Jurkat, Clone E6-1 (cell line): ENCODE results near the gene CIC. TPM values are rescaled to one million over a fixed set of nuclear protein-coding genes. Genes with fewer than 3 reads are reported as not detected.

Experiments used
- DNase-seq: peaks from one replicate; pipeline ENCODE4 v3.0.0-alpha.2; 2011; ENCODE audit warnings: low read depth, low spot score
- H3K4me3 ChIP-seq: 2 replicates; pipeline ENCODE4 v1.5.1; 2011; ENCODE audit warnings: mild to moderate bottlenecking, low read length, control low read depth, moderate library complexity
- polyA plus RNA-seq: library from polyadenylated mRNA; unstranded; fragments of >200 nt; gene quantifications from one replicate; pipeline ENCODE4 v1.2.1, GENCODE V29; 2012; ENCODE audit warnings: missing spikeins; ENCODE audit not compliant: insufficient read length, insufficient read depth

Gene CIC
- polyA plus RNA-seq = 33.3 TPM

DNA sequence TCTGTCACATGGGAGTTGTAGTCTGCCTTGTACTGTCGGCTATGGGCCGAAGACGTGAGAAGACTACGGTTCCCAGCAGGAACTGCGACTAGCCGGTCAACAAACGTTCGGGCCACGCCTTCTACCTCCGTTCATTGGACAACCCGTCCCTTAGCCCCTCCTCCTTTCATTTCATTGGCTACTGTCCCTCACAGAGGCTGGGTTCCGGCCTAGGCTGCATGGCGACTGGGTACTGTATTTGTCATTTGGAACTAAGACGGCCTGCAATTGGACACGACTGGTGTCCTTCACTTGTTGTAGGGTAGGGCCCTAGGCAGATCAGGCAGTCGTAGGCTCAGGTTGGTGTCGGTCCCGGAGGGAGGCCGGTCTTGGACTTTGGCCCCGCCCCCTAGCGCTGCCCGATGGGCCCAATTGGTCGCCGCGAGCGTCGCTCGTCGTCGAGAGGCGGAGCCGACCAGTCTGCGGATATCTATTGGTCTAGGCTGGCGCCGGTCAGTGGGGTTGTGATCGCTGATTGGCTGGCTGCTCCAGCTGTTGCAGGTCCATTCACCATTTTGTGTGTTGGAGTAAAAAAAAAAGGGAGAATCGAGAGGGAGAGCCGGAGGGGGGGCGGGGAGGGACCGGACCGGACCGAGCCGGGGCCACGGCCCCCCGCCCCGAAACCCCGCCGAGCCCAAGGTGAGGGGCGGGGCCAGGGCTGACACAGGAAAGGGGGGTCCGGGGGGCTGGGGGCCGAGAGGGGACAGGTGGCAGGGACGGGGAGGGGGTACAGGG is at the start of gene CIC:
TSS of gene CIC (plus strand) at position 549 of the 774 bp plus-strand sequence. CDS start 2,532 bp downstream, outside the sequence.
- peak within 1 kb of the TSS; percentile 53 for H3K4me3 ChIP-seq
- peak; percentile 100 for DNase-seq

DNA sequence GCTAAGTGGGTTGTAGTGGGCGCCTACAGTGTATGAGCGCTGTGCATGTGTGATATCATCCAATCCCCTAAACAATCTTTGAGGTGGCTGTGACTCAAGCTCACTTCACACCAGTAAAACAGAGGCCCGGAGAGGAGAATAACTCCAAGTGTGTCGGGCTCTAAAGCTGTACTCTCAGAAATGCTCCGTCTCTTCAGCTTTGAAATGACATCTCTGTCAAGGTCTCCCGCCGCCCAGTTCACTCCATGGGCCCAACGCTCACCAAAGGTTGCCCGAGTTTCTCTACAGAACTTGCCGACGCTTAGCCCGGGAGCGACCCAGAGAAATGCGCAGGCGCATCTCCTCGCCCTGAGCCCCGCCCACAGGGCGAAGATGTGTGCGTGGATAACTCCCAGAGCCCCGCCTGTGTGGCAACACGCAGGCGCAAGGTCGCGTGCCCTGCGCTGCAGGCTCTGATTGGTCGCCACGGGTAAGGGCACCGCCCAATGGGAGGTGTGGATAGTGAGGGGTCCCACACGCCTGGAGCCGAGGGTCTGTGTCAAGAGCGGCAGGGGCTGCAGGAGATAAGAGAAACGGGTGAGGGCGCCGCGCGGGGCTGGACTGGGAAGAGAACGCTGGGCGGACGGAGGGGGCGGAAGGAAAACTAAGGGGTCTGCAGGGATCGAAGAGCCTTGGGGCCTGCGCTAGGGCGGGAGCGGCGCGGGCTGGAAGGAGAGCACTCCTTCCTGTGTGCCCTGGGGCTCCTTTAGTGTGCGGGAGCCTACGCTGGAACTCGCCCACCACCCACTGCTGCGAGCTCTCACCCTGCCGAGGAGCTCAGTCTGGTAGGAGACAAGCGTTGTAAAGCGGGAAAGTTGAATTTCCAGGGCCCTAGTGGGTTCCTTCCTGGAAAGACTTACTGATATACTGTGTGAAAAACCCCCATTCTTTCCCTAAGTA is 49.0 kb upstream of the CIC start, which contains the start of gene ZNF526:
TSS of gene ZNF526 (plus strand) at position 501 of the 939 bp plus-strand sequence. CDS start 4,092 bp downstream, outside the sequence.
- peak; percentile 98 for DNase-seq
- H3K4me3 ChIP-seq = peak within 1 kb of the TSS; percentile 94

DNA sequence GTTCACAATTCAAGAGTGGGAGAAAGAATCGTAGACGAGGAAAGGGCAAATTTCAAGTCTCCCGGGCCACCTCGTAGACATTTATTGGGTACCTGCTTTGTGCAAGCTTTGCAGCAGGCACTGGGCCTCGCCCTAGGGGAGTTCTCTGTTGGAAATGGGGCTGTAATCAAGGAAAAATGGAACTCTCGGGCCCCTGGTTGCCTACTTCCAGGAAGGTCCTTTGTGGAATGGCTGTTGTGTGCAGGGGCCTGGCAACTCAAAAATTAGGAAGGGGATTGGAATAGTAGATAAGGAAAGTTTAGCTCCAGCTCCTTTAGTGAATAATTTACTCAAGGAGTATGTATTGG is 48.3 kb upstream of the CIC start:
- no peak for DNase-seq

GRCh38 chr19:42224940-42225717 is 43.9 kb upstream of the CIC start:
- H3K4me3 ChIP-seq = no peak overlapping the region
- no peak for DNase-seq

More for the DNA sequence above, 48.3 kb upstream of the CIC start:
- H3K4me3 ChIP-seq = peak overlapping the region; percentile 94

DNA sequence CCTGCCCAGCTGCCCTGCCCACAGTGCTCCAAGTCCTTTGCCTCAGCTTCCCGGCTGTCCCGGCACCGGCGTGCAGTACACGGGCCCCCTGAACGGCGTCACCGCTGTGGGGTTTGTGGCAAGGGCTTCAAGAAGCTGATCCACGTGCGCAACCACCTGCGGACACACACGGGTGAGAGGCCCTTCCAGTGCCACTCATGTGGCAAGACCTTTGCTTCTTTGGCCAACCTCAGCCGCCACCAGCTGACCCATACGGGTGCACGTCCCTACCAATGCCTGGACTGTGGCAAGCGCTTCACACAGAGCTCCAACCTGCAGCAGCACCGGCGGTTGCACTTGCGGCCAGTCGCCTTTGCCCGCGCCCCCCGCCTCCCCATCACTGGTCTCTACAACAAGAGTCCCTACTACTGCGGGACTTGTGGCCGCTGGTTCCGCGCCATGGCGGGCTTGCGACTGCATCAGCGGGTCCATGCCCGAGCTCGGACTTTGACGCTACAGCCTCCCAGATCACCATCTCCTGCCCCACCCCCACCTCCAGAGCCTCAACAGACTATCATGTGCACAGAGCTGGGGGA is 43.2 kb upstream of the CIC start:
- no peak overlapping the region for H3K4me3 ChIP-seq
- no peak for DNase-seq

- DNase-seq = no peak
- no peak overlapping the region for H3K4me3 ChIP-seq
Measured at GRCh38 chr19:42226886-42227285, 42.2 kb upstream of the CIC start.

DNA sequence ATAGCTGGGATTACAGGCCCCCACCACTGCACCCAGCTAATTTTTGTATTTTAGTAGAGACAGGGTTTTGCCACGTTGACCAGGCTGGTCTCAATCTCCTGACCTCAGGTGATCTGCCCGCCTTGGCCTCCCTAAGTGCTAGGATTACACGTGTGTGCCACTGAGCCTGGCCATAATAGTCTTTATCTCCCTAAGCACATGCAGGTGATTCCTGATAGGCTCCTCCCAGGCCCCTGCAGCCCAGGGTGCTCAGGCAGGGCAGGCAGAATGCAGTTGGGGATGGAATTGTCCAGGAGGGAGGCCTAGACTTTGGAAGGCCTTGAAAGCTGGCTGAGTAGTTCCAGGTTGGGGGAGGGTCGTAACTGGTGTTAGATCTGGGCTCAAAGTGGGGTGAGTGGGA is 40.4 kb upstream of the CIC start:
- DNase-seq = no peak

GRCh38 chr19:42229301-42229854 is 39.7 kb upstream of the CIC start:
- H3K4me3 ChIP-seq = no peak overlapping the region
- no peak for DNase-seq

More for the DNA sequence above, 40.4 kb upstream of the CIC start:
- no peak overlapping the region for H3K4me3 ChIP-seq

DNA sequence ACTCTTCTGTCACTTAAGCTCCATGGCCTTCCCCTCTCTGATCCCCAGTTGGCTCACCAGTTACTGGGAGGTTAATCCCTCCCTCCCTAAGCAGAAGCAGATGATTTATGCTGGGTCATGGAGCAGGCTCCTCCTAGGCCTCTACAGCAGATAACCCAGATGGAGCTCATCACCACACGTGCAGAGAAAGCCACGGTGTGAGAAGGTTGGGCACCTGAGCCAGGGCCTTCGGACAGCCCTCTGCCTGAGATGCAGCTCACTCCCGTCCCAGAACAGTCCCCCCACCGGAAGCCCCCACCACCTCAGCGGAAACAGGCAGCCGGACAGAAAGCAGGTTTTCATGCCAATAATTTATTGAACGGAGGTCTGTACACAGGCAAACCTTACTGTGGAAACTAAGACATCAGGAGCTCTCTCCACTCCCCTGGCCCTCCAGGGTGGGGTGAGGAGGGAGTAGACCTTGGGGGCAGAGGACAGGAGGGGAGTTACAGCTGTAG is 39.1 kb upstream of the CIC start:
- H3K4me3 ChIP-seq = no peak overlapping the region
- DNase-seq = no peak

DNA sequence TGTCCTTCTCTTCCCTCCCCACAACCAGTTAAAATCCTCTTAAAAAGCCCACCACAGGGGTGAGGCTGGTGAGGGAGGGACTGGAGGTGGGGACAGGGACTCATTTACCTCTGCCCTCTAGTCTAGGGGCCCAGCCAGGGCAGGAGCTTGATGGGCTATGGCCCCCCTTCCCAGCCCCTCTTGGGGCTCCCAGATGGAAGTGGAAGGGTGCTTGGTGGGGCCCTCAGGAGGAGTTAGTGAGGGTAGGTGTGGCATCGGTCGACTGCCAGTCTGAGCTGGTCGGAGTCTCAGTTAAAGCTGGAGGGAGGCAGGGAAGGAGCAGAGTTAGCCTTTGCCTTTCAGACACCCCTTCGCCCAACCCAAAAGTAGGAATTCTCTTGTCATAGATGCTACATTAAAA is 38.5 kb upstream of the CIC start:
- DNase-seq = no peak
- no peak overlapping the region for H3K4me3 ChIP-seq

DNA sequence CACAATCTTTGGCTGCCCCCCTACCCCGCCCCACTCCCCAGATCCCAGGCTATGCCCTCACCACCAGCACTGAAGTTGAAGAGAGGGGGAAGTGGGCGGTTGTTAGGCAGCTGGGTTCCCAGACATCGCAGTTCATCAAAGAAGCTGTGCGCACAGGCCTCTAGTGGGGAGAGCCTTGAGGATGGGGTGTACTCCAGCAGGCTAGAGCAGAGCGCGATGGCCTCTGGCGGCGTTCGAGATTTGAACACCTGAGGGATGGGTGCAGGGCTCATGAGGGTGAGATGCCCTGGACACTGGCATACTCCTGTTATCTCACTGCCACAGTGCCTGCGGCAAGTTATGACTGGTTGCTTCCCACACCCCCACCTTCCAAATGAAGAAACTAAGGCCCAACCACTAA is 36.6 kb upstream of the CIC start:
- no peak overlapping the region for H3K4me3 ChIP-seq
- DNase-seq = no peak

GRCh38 chr19:42233106-42233505 is 35.9 kb upstream of the CIC start:
- no peak for DNase-seq
- H3K4me3 ChIP-seq = no peak overlapping the region

GRCh38 chr19:42233678-42234292 is 35.3 kb upstream of the CIC start:
- no peak for DNase-seq
- no peak overlapping the region for H3K4me3 ChIP-seq

- no peak for DNase-seq
- no peak overlapping the region for H3K4me3 ChIP-seq
Measured at GRCh38 chr19:42234364-42234763, 34.7 kb upstream of the CIC start.

- H3K4me3 ChIP-seq = no peak overlapping the region
Measured at GRCh38 chr19:42235181-42235580, 33.9 kb upstream of the CIC start.

DNA sequence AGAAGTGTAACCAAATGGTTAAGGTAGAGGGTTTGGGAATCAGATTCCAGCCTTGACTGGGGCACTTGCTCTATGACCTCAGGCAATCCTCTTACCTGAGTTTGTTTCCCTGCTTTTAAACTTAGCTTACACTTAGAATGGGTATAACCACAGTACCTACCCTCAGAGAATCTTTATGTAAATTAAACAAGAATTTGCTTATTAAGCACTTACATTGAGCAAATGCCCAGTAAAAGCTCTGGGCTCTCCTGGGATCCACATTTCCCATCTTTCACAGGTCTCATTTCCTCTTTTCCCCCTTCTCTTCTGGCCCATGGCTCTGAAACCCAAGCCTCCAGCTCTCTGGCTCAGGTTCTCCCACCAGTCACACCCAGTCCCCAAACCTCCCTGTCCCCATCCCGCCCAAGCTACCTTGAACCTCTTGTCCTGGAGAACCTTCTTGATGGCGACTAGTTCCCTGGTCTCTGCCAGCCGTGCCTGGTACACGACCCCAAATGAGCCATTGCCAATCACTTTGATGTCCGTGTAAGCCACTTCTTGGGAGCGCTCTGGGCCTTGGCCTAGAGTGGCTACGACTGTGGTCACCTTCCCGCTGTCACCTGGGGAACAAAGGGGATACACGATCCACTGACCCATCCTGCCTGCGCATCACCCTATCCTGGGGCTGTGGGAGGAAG is 29.4 kb upstream of the CIC start:
- no peak for DNase-seq
- H3K4me3 ChIP-seq = no peak overlapping the region

More at GRCh38 chr19:42235181-42235580, 33.9 kb upstream of the CIC start:
- no peak for DNase-seq

- H3K4me3 ChIP-seq = peak overlapping the region; percentile 97
- no peak for DNase-seq
Measured at GRCh38 chr19:42241279-42241678, 27.8 kb upstream of the CIC start.
